GM18526 (cell line): ENCODE results near the gene NUDT22.

Experiments used
- POLR2A ChIP-seq: IDR thresholded peaks from 3 replicates; pipeline ENCODE4 v1.6.1; 2011; ENCODE audit not compliant: insufficient read length; ENCODE audit errors: extremely low read depth

NUDT22 gene

GRCh38 chr11:64252003-64252872, 26.2 kb downstream of the NUDT22 start:
- TF ChIP-seq POLR2A = no peak

- no peak for TF ChIP-seq POLR2A
Measured at GRCh38 chr11:64253043-64253442, 27.0 kb downstream of the NUDT22 start.

GRCh38 chr11:64253481-64253880, 27.4 kb downstream of the NUDT22 start:
- TF ChIP-seq POLR2A = no peak

GRCh38 chr11:64254326-64254725, 28.3 kb downstream of the NUDT22 start:
- TF ChIP-seq POLR2A = no peak

- no peak for TF ChIP-seq POLR2A
Measured at GRCh38 chr11:64255135-64256128, 29.4 kb downstream of the NUDT22 start.

- TF ChIP-seq POLR2A = no peak
Measured at GRCh38 chr11:64256300-64256699, 30.2 kb downstream of the NUDT22 start.

GRCh38 chr11:64258356-64258755, 32.3 kb downstream of the NUDT22 start:
- no peak for TF ChIP-seq POLR2A

- TF ChIP-seq POLR2A = no peak
Measured at GRCh38 chr11:64258946-64259532, 33.0 kb downstream of the NUDT22 start.

GRCh38 chr11:64259533-64260067, 33.5 kb downstream of the NUDT22 start:
- no peak for TF ChIP-seq POLR2A

- no peak for TF ChIP-seq POLR2A
Measured at GRCh38 chr11:64260147-64260708, 34.2 kb downstream of the NUDT22 start.

GRCh38 chr11:64261556-64262080, 35.5 kb downstream of the NUDT22 start:
- TF ChIP-seq POLR2A = no peak

GRCh38 chr11:64262271-64263002, 36.4 kb downstream of the NUDT22 start:
- TF ChIP-seq POLR2A = no peak

GRCh38 chr11:64263021-64263946, 37.2 kb downstream of the NUDT22 start:
- TF ChIP-seq POLR2A = no peak
